CD14-positive monocyte (primary cell): ENCODE results near the gene LDLRAD4. TPM values are rescaled to one million over a fixed set of nuclear protein-coding genes. Genes with fewer than 3 reads are reported as not detected.

Experiments used
- DNase-seq, 3 donors: peaks; one replicate each; pipeline ENCODE4 v3.0.0-alpha.2; 2011 to 2022
- H2AFZ ChIP-seq: 2 replicates; pipeline ENCODE4 v1.6.0; 2012; ENCODE audit warnings: mild to moderate bottlenecking, low read depth, low read length, inconsistent platforms; ENCODE audit not compliant: insufficient read depth, poor library complexity, severe bottlenecking
- H3K27ac ChIP-seq, 2 donors: 1 replicate in 1 of 2; 2 replicates in 1 of 2; pipeline ENCODE4 v1.5.1; 2012 to 2013; ENCODE audit warnings: low read length in 2 of 2, control low read depth in 1 of 2, inconsistent platforms in 1 of 2, low read depth in 1 of 2, mild to moderate bottlenecking in 1 of 2
- H3K27me3 ChIP-seq, 2 donors: one replicate each; pipeline versions ENCODE4 v1.6.0 to v1.6.1; 2011 to 2013; ENCODE audit warnings: low read length in 2 of 2; ENCODE audit not compliant: control insufficient read depth in 2 of 2, insufficient read depth in 2 of 2
- H3K36me3 ChIP-seq, 2 donors: replicated peaks in 1 of 2; 1 replicate in 1 of 2; 2 replicates in 1 of 2; pipeline versions ENCODE4 v1.5.1 to v1.6.1; 2012 to 2013; ENCODE audit warnings: low read length in 2 of 2, control low read depth in 1 of 2, inconsistent platforms in 1 of 2, mild to moderate bottlenecking in 1 of 2; ENCODE audit not compliant: insufficient read depth in 2 of 2, control insufficient read depth in 1 of 2
- H3K4me1 ChIP-seq, 2 donors: 1 replicate in 1 of 2; 2 replicates in 1 of 2; pipeline versions ENCODE4 v1.5.1 to v1.6.1; 2012 to 2013; ENCODE audit warnings: low read length in 2 of 2, control low read depth in 1 of 2, inconsistent platforms in 1 of 2, mild to moderate bottlenecking in 1 of 2, moderate library complexity in 1 of 2; ENCODE audit not compliant: insufficient read depth in 2 of 2, control insufficient read depth in 1 of 2
- H3K4me2 ChIP-seq: replicated peaks from 2 replicates; pipeline ENCODE3; 2012; ENCODE audit warnings: low read length, moderate library complexity, mild to moderate bottlenecking; ENCODE audit not compliant: poor library complexity, severe bottlenecking; ENCODE audit errors: extremely low read depth
- H3K4me3 ChIP-seq, 3 experiments: fragments of 200-600 bp in 1 of 3; sonication (generic) in 1 of 3; replicated peaks in 1 of 3; 1 replicate in 2 of 3; 2 replicates in 1 of 3; pipeline ENCODE4 v1.5.1; 2011 to 2013; ENCODE audit warnings: low read length in 3 of 3, mild to moderate bottlenecking in 3 of 3, control low read depth in 2 of 3, low read depth in 2 of 3, inconsistent platforms in 1 of 3, moderate library complexity in 1 of 3
- H3K79me2 ChIP-seq: 2 replicates; pipeline ENCODE4 v1.6.0; 2012; ENCODE audit warnings: mild to moderate bottlenecking, control low read depth, inconsistent platforms, low read length, moderate library complexity; ENCODE audit not compliant: insufficient read depth
- H3K9ac ChIP-seq: 2 replicates; pipeline ENCODE4 v1.6.0; 2017; ENCODE audit warnings: low read length, mild to moderate bottlenecking; ENCODE audit not compliant: insufficient read depth, poor library complexity, severe bottlenecking
- H3K9me3 ChIP-seq, 2 donors: replicated peaks in 1 of 2; 1 replicate in 1 of 2; 2 replicates in 1 of 2; pipeline versions ENCODE4 v1.5.1 to v1.6.1; 2012 to 2013; ENCODE audit warnings: low read length in 2 of 2, control low read depth in 1 of 2; ENCODE audit not compliant: control insufficient read depth in 1 of 2, insufficient read depth in 1 of 2
- H4K20me1 ChIP-seq: 2 replicates; pipeline ENCODE4 v1.6.0; 2012; ENCODE audit warnings: mild to moderate bottlenecking, low read length, control low read depth, moderate library complexity; ENCODE audit not compliant: insufficient read depth
- H3K27ac Mint-ChIP-seq, 7 donors: one replicate each; pipeline ENCODE4 v1.8.0; 2020; ENCODE audit warnings: mild to moderate bottlenecking in 7 of 7, mixed read lengths in 7 of 7, moderate library complexity in 6 of 7, inconsistent platforms in 2 of 7
- H3K27me3 Mint-ChIP-seq, 3 donors: one replicate each; pipeline ENCODE4 v1.8.0; 2021 to 2022; ENCODE audit warnings: low read depth in 3 of 3, mild to moderate bottlenecking in 3 of 3, mixed read lengths in 3 of 3, moderate library complexity in 3 of 3, inconsistent platforms in 1 of 3
- H3K36me3 Mint-ChIP-seq, 2 donors: one replicate each; pipeline ENCODE4 v1.8.0; 2020; ENCODE audit warnings: mixed read lengths in 2 of 2, inconsistent platforms in 1 of 2, mild to moderate bottlenecking in 1 of 2
- H3K4me1 Mint-ChIP-seq: one replicate; pipeline ENCODE4 v1.8.0; 2020; ENCODE audit warnings: mild to moderate bottlenecking, mixed read lengths
- H3K4me3 Mint-ChIP-seq, 2 donors: one replicate each; pipeline ENCODE4 v1.8.0; 2020; ENCODE audit warnings: mild to moderate bottlenecking in 2 of 2, mixed read lengths in 2 of 2, moderate library complexity in 1 of 2
- H3K9me3 Mint-ChIP-seq, 7 donors: one replicate each; pipeline ENCODE4 v1.8.0; 2020 to 2022; ENCODE audit warnings: mixed read lengths in 7 of 7, mild to moderate bottlenecking in 6 of 7, moderate library complexity in 6 of 7, inconsistent platforms in 2 of 7
- WGBS: methylation state at CpG from one replicate; pipeline ENCODE4 v1.1.5; 2013; ENCODE audit warnings: missing lambda C conversion rate; ENCODE audit not compliant: insufficient coverage; 5-methylcytosine and 5-hydroxymethylcytosine counted together
- intact Hi-C, 2 donors: fragments of 100-400 bp; cut with micrococcal nuclease; formaldehyde crosslinking; loops; one replicate each; pipeline versions ENCODE4 v1.15.0 to v1.15.1; 2023
- polyA plus RNA-seq, 3 donors: library from polyadenylated mRNA; depleted of rRNA in 1 of 3; unstranded in 2 of 3; stranded (reverse) in 1 of 3; fragments of 300-500 nt in 2 of 3; fragments of >200 nt in 1 of 3; fragmentation: Illumina TruSeq in 2 of 3; gene quantifications; 1 replicate in 2 of 3; 2 replicates in 1 of 3; pipeline ENCODE4 v1.2.3, GENCODE V29; 2012 to 2021
- TF ChIP-seq, protein P1 (sequence below): fragments of 200-600 bp; IDR thresholded peaks from one replicate; pipeline ENCODE4 v1.8.0; 2022; ENCODE audit warnings: antibody characterized with exemption, mild to moderate bottlenecking

The LDLRAD4 gene
- polyA plus RNA-seq, 3 donors, result 13.5 to 15.4 (median 13.8) TPM

DNA sequence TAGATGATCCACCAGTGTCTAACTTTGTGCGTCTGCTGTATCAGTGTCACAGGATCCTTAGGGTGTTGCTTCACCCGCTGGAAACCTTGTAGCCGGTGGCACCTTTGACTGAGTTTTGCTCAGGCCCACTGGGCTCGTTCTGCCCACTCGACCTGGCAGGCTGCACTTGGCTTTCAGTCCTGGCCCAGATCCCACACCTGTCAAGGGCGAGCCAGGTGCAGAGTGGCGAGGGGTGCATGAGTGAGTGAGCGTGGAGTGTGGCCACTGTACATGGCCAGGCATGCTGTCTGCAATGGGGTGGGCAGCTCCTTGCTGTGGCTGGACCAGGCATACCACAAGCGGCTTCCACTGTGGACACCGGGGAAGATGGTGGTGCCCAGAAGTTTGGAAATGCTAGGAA, 328.8 kb downstream of the LDLRAD4 start:
- Histone ChIP-seq H3K4me2 (no peak overlapping the region), H3K4me1 (peaks cover 20% of the 10 kb centered on the region in 2 donors), H2AFZ (no peak overlapping the region), H3K36me3 (peaks cover 3 to 8% of the 10 kb centered on the region in 2 donors), H3K9ac (no peak overlapping the region), H3K79me2 (no peaks in the 10 kb centered on the region), H3K4me3 (no peak overlapping the region), H3K9me3 (peaks cover 5 to 11% of the 10 kb centered on the region in 2 donors), H3K27me3 (no peaks in the 10 kb centered on the region), H3K27ac (no peak overlapping the region), H4K20me1 (no peaks in the 10 kb centered on the region)
- Mint-ChIP-seq H3K36me3 (peaks cover 31 to 35% of the 10 kb centered on the region in 2 donors), H3K4me1 (peaks cover 25% of the 10 kb centered on the region), H3K27ac (no peak overlapping the region), H3K27me3 (peaks cover 1 to 8% (median 3%) of the 10 kb centered on the region in 3 donors), H3K9me3 (peaks cover 0 to 10% (median 4%) of the 10 kb centered on the region in 7 donors), H3K4me3 (no peak overlapping the region)
- TF ChIP-seq, protein P1, sequence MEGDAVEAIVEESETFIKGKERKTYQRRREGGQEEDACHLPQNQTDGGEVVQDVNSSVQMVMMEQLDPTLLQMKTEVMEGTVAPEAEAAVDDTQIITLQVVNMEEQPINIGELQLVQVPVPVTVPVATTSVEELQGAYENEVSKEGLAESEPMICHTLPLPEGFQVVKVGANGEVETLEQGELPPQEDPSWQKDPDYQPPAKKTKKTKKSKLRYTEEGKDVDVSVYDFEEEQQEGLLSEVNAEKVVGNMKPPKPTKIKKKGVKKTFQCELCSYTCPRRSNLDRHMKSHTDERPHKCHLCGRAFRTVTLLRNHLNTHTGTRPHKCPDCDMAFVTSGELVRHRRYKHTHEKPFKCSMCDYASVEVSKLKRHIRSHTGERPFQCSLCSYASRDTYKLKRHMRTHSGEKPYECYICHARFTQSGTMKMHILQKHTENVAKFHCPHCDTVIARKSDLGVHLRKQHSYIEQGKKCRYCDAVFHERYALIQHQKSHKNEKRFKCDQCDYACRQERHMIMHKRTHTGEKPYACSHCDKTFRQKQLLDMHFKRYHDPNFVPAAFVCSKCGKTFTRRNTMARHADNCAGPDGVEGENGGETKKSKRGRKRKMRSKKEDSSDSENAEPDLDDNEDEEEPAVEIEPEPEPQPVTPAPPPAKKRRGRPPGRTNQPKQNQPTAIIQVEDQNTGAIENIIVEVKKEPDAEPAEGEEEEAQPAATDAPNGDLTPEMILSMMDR, result no peak
- WGBS, result 86% methylated on average over 10 of the region's 10 CpGs
- DNase-seq, result no peak
- intact Hi-C loops, result loop anchor here in 1 of 2 donors (10.0 kb wide), 1 partner anchor 167 kb away; no protein-coding TSS in a partner anchor

DNA sequence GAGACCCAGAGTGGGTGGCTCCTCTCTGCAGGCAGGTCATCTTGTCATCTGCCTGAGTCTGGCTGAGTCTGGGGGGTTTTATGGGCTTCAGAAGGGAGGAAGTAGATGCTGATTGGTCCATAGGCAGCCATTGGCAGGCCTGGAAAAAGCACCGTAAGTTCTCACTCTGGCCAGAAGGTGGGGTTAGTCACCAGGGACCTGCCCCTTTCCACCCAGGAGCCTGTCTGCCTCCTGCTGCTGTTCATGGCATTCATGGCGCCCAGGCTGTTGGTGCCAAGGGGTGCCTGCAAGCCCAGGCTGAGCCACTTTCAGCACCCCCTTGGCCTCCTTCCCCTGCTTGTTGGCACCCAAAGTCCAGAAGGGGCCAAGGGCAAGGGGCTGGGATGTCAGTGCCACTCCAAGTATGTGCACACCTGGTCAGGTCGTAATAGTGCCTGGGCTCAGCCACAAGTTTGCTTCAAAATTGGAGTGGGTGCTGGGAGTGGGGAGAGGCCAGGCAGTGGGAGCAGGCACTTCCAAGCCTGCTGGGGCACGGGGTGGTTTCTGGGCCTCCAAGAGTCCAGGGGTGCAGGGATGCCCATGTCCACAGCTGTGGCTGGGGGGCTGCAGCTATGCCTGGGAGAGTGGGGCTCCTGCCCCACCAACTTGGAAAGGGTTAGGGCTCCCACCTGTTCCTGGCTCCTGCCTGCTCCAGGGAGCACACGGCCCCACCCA, 329.7 kb downstream of the LDLRAD4 start:
- no peak overlapping the region for H3K9ac ChIP-seq
- TF ChIP-seq, protein P1, result peak; percentile 4
- intact Hi-C loops, result loop anchor here in 1 of 2 donors (10.0 kb wide), 1 partner anchor 167 kb away; no protein-coding TSS in a partner anchor
- Mint-ChIP-seq H3K4me3 (no peak overlapping the region), H3K27ac (peak overlapping the region in 3 of 7 donors; percentile 7 to 67 (median 54)), H3K4me1 (peaks cover 28% of the 10 kb centered on the region), H3K9me3 (peaks cover 0 to 10% (median 4%) of the 10 kb centered on the region in 7 donors), H3K36me3 (peaks cover 23 to 32% of the 10 kb centered on the region in 2 donors), H3K27me3 (peaks cover 2 to 8% (median 3%) of the 10 kb centered on the region in 3 donors)
- no peaks in the 10 kb centered on the region for H3K79me2 ChIP-seq
- H3K4me2 ChIP-seq, result no peak overlapping the region
- H3K4me1 ChIP-seq, result peaks cover 20% of the 10 kb centered on the region in 2 donors
- H3K4me3 ChIP-seq, result no peak overlapping the region
- H4K20me1 ChIP-seq, result no peaks in the 10 kb centered on the region
- peak in 1 of 3 donors; percentile 29 for DNase-seq
- H2AFZ ChIP-seq, result no peak overlapping the region
- H3K36me3 ChIP-seq, result peaks cover 0 to 3% of the 10 kb centered on the region in 2 donors
- H3K9me3 ChIP-seq, result peaks cover 5 to 11% of the 10 kb centered on the region in 2 donors
- no peaks in the 10 kb centered on the region for H3K27me3 ChIP-seq
- WGBS, result 96% methylated on average over 4 of the region's 5 CpGs
- H3K27ac ChIP-seq, result no peak overlapping the region
